Fibroblast of skin of scalp (primary cell): ENCODE data around the gene LRRC3C. TPM values are rescaled to one million over a fixed set of nuclear protein-coding genes. Genes with fewer than 3 reads are reported as not detected.
"Not testable (repeated sequence)": the region's sequence is repeated elsewhere in the genome, so short reads cannot be mapped to it uniquely, and the experiment has no call there.

Experiments
- DNase-seq: peaks from one replicate; pipeline ENCODE4 v3.0.0-alpha.2; 2013
- polyA plus RNA-seq, 2 experiments: library from polyadenylated mRNA; unstranded; fragments of 120-200 nt; gene quantifications; one replicate each; pipeline ENCODE4 v1.2.1, GENCODE V29; 2013; ENCODE audit not compliant: insufficient read length in 2 of 2

LRRC3C gene
- not detected for polyA plus RNA-seq (2013, experiment 1 of 2; ENCODE audit: insufficient read length)
- not detected for polyA plus RNA-seq (2013, experiment 2 of 2; ENCODE audit: insufficient read length)

- peak; percentile 94 for DNase-seq
These were observed at the start of gene LRRC3C, which contains the start of gene ORMDL3 for GRCh38 chr17:39927101-39927928. Gene LRRC3C, plus strand, starts transcription at chr17:39927732. Its CDS starts 13,792 bp downstream, at chr17:39941524. Gene ORMDL3, minus strand, starts transcription at chr17:39927601. Its CDS starts 3,398 bp downstream, at chr17:39924203.

GRCh38 chr17:39886102-39886501 lies 41.4 kb upstream of the LRRC3C start:
- DNase-seq, result not testable (repeated sequence)

- DNase-seq, result no peak
These were observed 40.5 kb upstream of the LRRC3C start for GRCh38 chr17:39887078-39887477.

- no peak for DNase-seq
These were observed 38.3 kb upstream of the LRRC3C start for GRCh38 chr17:39889200-39889599.

GRCh38 chr17:39894681-39895376 lies 32.7 kb upstream of the LRRC3C start:
- no peak for DNase-seq

GRCh38 chr17:39898088-39898487 lies 29.4 kb upstream of the LRRC3C start:
- no peak for DNase-seq

GRCh38 chr17:39899215-39899614 lies 28.3 kb upstream of the LRRC3C start:
- DNase-seq, result no peak

GRCh38 chr17:39902027-39902426 lies 25.5 kb upstream of the LRRC3C start:
- not testable (repeated sequence) for DNase-seq

GRCh38 chr17:39903158-39903884 lies 24.2 kb upstream of the LRRC3C start:
- peak; percentile 65 for DNase-seq

GRCh38 chr17:39904990-39905288 lies 22.6 kb upstream of the LRRC3C start:
- no peak for DNase-seq

- no peak for DNase-seq
These were observed 18.7 kb upstream of the LRRC3C start for GRCh38 chr17:39908789-39909352.

- no peak for DNase-seq
These were observed 13.5 kb upstream of the LRRC3C start for GRCh38 chr17:39913989-39914388.

GRCh38 chr17:39915559-39915958 lies 12.0 kb upstream of the LRRC3C start:
- no peak for DNase-seq

GRCh38 chr17:39916918-39917317 lies 10.6 kb upstream of the LRRC3C start:
- peak; percentile 18 for DNase-seq

- DNase-seq, result no peak
These were observed 8.3 kb upstream of the LRRC3C start for GRCh38 chr17:39919087-39919683.

- DNase-seq, result no peak
These were observed 7.0 kb upstream of the LRRC3C start for GRCh38 chr17:39920218-39921210.

GRCh38 chr17:39921323-39921722 lies 6.2 kb upstream of the LRRC3C start:
- DNase-seq, result no peak

GRCh38 chr17:39922006-39922405 lies 5.5 kb upstream of the LRRC3C start:
- DNase-seq, result no peak

GRCh38 chr17:39923230-39923629 lies 4.3 kb upstream of the LRRC3C start:
- no peak for DNase-seq

- peak; percentile 28 for DNase-seq
These were observed 3.5 kb upstream of the LRRC3C start for GRCh38 chr17:39923836-39924690.
